HepG2 (cell line): ENCODE measurements around the gene ZKSCAN3. TPM values are rescaled to one million over a fixed set of nuclear protein-coding genes. Genes with fewer than 3 reads are reported as not detected.

ENCODE experiments used
- CEBPB ChIP-seq: IDR thresholded peaks from 2 replicates; pipeline ENCODE4 v1.6.1; 2011; ENCODE audit warnings: low read depth, low read length, improper control_type of control experiment, borderline replicate concordance
- NFE2 ChIP-seq: sonication (generic); formaldehyde crosslinking; IDR thresholded peaks from 2 replicates; pipeline ENCODE4 v1.4.0; 2020; ENCODE audit warnings: missing genetic modification reagents
- NFKB2 ChIP-seq: sonication (generic); formaldehyde crosslinking; IDR thresholded peaks from 2 replicates; pipeline ENCODE4 v1.4.0; 2020; ENCODE audit warnings: missing genetic modification reagents, borderline replicate concordance
- PHF21A ChIP-seq: sonication (generic); formaldehyde crosslinking; IDR thresholded peaks from 2 replicates; pipeline ENCODE4 v1.5.0; 2020; ENCODE audit warnings: mild to moderate bottlenecking, missing genetic modification reagents
- TBX2 ChIP-seq: sonication (generic); formaldehyde crosslinking; IDR thresholded peaks from 2 replicates; pipeline ENCODE4 v1.5.0; 2020; ENCODE audit warnings: missing genetic modification reagents, mild to moderate bottlenecking, borderline replicate concordance
- TOPORS ChIP-seq: sonication (generic); formaldehyde crosslinking; IDR thresholded peaks from 2 replicates; pipeline ENCODE4 v1.8.0; 2023; ENCODE audit warnings: mild to moderate bottlenecking, missing genetic modification reagents
- TSC22D2 ChIP-seq: sonication (generic); formaldehyde crosslinking; IDR thresholded peaks from 2 replicates; pipeline ENCODE4 v1.5.1; 2020; ENCODE audit warnings: missing genetic modification reagents, mild to moderate bottlenecking, borderline replicate concordance
- YEATS2 ChIP-seq: sonication (generic); formaldehyde crosslinking; IDR thresholded peaks from 2 replicates; pipeline ENCODE4 v1.4.0; 2020; ENCODE audit warnings: missing genetic modification reagents, borderline replicate concordance
- ZBTB42 ChIP-seq: sonication (generic); formaldehyde crosslinking; IDR thresholded peaks from 2 replicates; pipeline ENCODE4 v1.5.0; 2020; ENCODE audit warnings: mild to moderate bottlenecking, missing genetic modification reagents
- ZNF44 ChIP-seq: sonication (generic); formaldehyde crosslinking; IDR thresholded peaks from 2 replicates; pipeline ENCODE4 v1.5.1; 2020; ENCODE audit warnings: mild to moderate bottlenecking, missing genetic modification reagents
- ZNF773 ChIP-seq: sonication (generic); formaldehyde crosslinking; IDR thresholded peaks from 2 replicates; pipeline ENCODE4 v1.4.0; 2020; ENCODE audit warnings: missing genetic modification reagents, borderline replicate concordance
- ZNF883 ChIP-seq: sonication (generic); formaldehyde crosslinking; IDR thresholded peaks from 2 replicates; pipeline ENCODE4 v1.5.1; 2020; ENCODE audit warnings: mild to moderate bottlenecking, missing genetic modification reagents; ENCODE audit errors: not compliant biosample characterization
- polyA plus RNA-seq, 8 experiments: library from polyadenylated mRNA; depleted of rRNA in 3 of 8; stranded (reverse) in 7 of 8; unstranded in 1 of 8; fragments of >200 nt; fragmentation: Illumina TruSeq in 4 of 8; extraction: Trizol in 4 of 8; gene quantifications; 2 replicates each; pipeline versions ENCODE4 v1.2.1 to v1.2.3, GENCODE V29; 2011 to 2016; ENCODE audit warnings: low read depth in 4 of 8, missing spikeins in 1 of 8, mixed read lengths in 1 of 8; ENCODE audit not compliant: insufficient read depth in 1 of 8
- total RNA-seq, 5 experiments: library from RNA; depleted of rRNA; stranded (reverse); fragments of >200 nt; fragmentation: Illumina TruSeq; extraction: Trizol; gene quantifications; 2 replicates each; pipeline ENCODE4 v1.2.3, GENCODE V29; 2016; ENCODE audit warnings: low read depth in 1 of 5
- TF ChIP-seq, protein P1 (sequence below): sonication (generic); formaldehyde crosslinking; IDR thresholded peaks from 2 replicates; pipeline ENCODE4 v1.4.0; 2020; ENCODE audit warnings: mild to moderate bottlenecking, missing genetic modification reagents
- TF ChIP-seq, protein P2 (sequence below): sonication (generic); formaldehyde crosslinking; IDR thresholded peaks from 2 replicates; pipeline ENCODE4 v1.4.0; 2020; ENCODE audit warnings: mild to moderate bottlenecking, missing genetic modification reagents
- TF ChIP-seq, protein P3 (sequence below): sonication (generic); formaldehyde crosslinking; IDR thresholded peaks from 2 replicates; pipeline ENCODE4 v1.4.0; 2020; ENCODE audit warnings: mild to moderate bottlenecking, missing genetic modification reagents

The ZKSCAN3 gene
- total and polyA plus RNA-seq, 2 of the 13 experiments (the other 11 are each of a cell fraction or from before 2014, with no cell fraction given) = 3.3 to 7.4 TPM

DNA sequence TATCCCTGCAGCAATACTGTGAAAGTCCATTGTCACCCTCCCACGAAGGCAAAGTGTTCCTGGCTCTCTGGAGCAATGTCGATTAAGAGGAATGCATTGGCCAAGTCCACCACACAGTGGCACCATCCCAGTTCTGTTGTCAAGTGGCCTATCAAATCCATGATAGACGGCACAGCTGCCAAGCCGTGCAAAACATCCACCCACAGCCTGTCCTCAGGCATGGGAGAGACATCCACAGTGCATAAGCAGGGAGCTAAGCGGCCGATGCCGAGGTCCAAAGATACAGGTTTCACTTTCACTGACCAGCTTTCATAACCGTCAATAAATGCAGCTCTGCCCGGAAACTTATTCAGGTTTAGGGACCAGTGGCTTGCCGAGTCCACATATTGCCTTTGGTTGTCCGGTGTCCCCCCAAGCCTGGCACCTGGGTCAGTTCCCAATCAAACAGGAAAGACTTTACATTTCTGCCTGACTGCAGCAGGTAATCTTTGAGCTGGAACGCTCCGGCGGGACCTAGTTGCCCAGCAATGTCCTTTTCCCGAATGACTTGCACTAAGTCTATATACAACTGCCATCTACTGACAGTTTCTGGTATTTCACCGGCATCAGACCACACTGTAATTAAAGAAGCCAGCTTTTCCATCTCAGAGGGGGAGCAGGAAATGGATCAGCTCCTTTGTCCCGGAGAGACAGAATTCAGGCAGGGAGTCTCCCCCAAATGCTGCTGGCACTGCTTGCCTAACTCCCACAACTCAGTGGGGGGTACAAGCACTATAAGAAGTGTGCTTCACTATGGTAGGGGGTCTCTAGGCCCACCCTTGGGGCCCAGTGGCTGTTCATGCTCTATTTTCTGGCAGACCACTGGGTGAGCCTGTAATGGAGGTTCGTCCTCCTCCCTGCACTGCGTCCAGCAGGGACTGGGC, 6.3 kb downstream of the ZKSCAN3 start (continued):
- TF ChIP-seq, protein P1, sequence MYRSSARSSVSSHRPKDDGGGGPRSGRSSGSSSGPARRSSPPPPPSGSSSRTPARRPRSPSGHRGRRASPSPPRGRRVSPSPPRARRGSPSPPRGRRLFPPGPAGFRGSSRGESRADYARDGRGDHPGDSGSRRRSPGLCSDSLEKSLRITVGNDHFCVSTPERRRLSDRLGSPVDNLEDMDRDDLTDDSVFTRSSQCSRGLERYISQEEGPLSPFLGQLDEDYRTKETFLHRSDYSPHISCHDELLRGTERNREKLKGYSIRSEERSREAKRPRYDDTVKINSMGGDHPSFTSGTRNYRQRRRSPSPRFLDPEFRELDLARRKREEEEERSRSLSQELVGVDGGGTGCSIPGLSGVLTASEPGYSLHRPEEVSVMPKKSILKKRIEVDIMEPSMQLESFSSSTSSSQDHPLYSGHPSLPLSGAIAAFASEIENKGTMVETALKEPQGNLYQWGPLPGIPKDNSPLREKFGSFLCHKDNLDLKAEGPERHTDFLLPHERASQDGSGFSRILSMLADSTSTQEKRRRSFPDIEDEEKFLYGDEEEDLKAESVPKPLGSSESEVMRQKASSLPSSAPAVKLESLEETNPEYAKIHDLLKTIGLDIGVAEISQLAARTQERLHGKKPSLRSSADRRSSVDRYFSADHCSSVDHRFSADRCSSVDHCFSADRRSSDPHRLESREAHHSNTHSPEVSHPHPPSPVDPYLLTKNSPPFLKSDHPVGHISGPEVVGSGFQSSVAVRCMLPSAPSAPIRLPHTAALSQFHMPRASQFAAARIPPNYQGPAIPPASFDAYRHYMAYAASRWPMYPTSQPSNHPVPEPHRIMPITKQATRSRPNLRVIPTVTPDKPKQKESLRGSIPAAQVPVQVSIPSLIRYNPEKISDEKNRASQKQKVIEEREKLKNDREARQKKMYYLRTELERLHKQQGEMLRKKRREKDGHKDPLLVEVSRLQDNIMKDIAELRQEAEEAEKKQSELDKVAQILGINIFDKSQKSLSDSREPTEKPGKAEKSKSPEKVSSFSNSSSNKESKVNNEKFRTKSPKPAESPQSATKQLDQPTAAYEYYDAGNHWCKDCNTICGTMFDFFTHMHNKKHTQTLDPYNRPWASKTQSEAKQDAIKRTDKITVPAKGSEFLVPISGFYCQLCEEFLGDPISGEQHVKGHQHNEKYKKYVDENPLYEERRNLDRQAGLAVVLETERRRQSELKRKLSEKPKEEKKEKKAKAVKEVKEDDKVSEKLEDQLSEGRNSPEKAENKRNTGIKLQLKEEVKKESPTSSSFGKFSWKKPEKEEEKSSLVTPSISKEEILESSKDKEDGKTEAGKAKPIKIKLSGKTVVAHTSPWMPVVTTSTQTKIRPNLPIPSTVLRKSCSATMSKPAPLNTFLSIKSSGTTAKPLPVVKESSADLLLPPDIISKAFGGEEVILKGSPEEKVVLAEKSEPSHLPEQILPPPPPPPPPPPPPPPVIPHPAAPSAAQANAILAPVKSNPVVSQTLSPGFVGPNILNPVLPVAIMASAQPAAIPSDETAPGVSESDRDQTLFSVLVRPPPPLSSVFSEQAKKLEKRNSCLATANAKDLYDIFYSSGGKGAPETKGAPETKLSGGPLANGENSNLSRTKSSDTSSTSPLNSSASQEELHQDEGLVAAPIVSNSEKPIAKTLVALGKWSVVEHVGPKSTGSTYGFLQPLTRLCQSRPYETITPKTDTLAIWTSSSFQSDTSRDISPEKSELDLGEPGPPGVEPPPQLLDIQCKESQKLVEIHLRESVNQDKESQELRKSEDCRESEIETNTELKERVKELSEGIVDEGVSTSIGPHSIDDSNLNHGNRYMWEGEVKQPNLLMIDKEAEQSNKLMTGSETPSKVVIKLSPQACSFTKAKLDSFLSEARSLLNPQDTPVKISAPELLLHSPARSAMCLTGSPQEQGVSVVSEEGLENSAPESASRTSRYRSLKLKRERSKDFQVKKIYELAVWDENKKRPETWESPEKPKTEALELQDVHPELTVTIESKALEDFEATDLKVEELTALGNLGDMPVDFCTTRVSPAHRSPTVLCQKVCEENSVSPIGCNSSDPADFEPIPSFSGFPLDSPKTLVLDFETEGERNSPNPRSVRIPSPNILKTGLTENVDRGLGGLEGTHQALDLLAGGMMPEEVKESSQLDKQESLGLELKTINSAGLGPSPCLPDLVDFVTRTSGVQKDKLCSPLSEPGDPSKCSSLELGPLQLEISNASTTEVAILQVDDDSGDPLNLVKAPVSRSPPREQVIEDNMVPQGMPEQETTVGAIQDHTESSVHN (CRISPR knock-in tag) = 0 out of 2 replicates have a peak, but pooled peaks have one; percentile 78
- peak; percentile 83 for TF ChIP-seq PHF21A (CRISPR knock-in tag)
- TF ChIP-seq TSC22D2 (CRISPR knock-in tag) = peak; percentile 86; the same call in 1 of the 2 replicates
- TF ChIP-seq NFKB2 (CRISPR knock-in tag) = peak; percentile 71; the same call in 1 of the 2 replicates
- TF ChIP-seq TBX2 (CRISPR knock-in tag) = peak; percentile 52; the same call in 1 of the 2 replicates
- TF ChIP-seq ZNF773 (CRISPR knock-in tag) = no peak
- TF ChIP-seq ZNF883 (CRISPR knock-in tag) = no peak
- no peak for TF ChIP-seq ZBTB42 (CRISPR knock-in tag)
- TF ChIP-seq, protein P2, sequence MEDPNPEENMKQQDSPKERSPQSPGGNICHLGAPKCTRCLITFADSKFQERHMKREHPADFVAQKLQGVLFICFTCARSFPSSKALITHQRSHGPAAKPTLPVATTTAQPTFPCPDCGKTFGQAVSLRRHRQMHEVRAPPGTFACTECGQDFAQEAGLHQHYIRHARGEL = 0 out of 2 replicates have a peak, but pooled peaks have one; percentile 26
- TF ChIP-seq YEATS2 (CRISPR knock-in tag) = peak; percentile 71; the same call in 1 of the 2 replicates
- no peak for TF ChIP-seq CEBPB
- no peak for TF ChIP-seq NFE2 (CRISPR knock-in tag)
- TF ChIP-seq, protein P3, sequence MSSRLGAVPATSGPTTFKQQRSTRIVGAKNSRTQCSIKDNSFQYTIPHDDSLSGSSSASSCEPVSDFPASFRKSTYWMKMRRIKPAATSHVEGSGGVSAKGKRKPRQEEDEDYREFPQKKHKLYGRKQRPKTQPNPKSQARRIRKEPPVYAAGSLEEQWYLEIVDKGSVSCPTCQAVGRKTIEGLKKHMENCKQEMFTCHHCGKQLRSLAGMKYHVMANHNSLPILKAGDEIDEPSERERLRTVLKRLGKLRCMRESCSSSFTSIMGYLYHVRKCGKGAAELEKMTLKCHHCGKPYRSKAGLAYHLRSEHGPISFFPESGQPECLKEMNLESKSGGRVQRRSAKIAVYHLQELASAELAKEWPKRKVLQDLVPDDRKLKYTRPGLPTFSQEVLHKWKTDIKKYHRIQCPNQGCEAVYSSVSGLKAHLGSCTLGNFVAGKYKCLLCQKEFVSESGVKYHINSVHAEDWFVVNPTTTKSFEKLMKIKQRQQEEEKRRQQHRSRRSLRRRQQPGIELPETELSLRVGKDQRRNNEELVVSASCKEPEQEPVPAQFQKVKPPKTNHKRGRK (CRISPR knock-in tag) = 0 out of 2 replicates have a peak, but pooled peaks have one; percentile 54
- TF ChIP-seq TOPORS (CRISPR knock-in tag) = peak; percentile 33
- no peak; the same call in 1 of the 2 replicates for TF ChIP-seq ZNF44 (CRISPR knock-in tag)
